H9 (cell line): ENCODE measurements around the gene AP1B1. TPM values are rescaled to one million over a fixed set of nuclear protein-coding genes. Genes with fewer than 3 reads are reported as not detected.

Experiments used
- DNase-seq: peaks from one replicate; pipeline ENCODE4 v3.0.0-alpha.2; 2017
- H2AFZ ChIP-seq: one replicate; pipeline ENCODE4 v1.6.1; 2013; ENCODE audit warnings: mild to moderate bottlenecking, low read length, control low read depth, moderate library complexity
- H2AK5ac ChIP-seq: 2 replicates; pipeline ENCODE4 v1.6.1; 2013; ENCODE audit warnings: low read length, control low read depth, mixed read lengths; ENCODE audit not compliant: insufficient read length
- H2BK120ac ChIP-seq: one replicate; pipeline ENCODE4 v1.6.1; 2013; ENCODE audit warnings: low read depth, mild to moderate bottlenecking, low read length, control low read depth, inconsistent platforms; ENCODE audit not compliant: poor library complexity, severe bottlenecking
- H2BK12ac ChIP-seq: 2 replicates; pipeline ENCODE4 v1.6.1; 2013; ENCODE audit warnings: low read length, control low read depth, mixed read lengths, low read depth; ENCODE audit not compliant: insufficient read length
- H2BK15ac ChIP-seq: 2 replicates; pipeline ENCODE4 v1.6.1; 2013; ENCODE audit warnings: low read depth, low read length, control low read depth
- H2BK20ac ChIP-seq: one replicate; pipeline ENCODE4 v1.6.1; 2013; ENCODE audit warnings: low read depth, mild to moderate bottlenecking, low read length, control low read depth, inconsistent platforms; ENCODE audit not compliant: poor library complexity, severe bottlenecking
- H2BK5ac ChIP-seq: 2 replicates; pipeline ENCODE4 v1.6.1; 2013; ENCODE audit warnings: low read length, control low read depth, mixed read lengths; ENCODE audit not compliant: insufficient read length
- H3K14ac ChIP-seq: 2 replicates; pipeline ENCODE4 v1.6.1; 2013; ENCODE audit warnings: low read length, control low read depth; ENCODE audit not compliant: insufficient read depth
- H3K18ac ChIP-seq: 2 replicates; pipeline ENCODE4 v1.6.1; 2013; ENCODE audit warnings: low read depth, mild to moderate bottlenecking, mixed read lengths, low read length, control low read depth; ENCODE audit not compliant: insufficient read length
- H3K23ac ChIP-seq: 2 replicates; pipeline ENCODE4 v1.6.1; 2013; ENCODE audit warnings: low read length, control low read depth, mixed read lengths, low read depth; ENCODE audit not compliant: insufficient read length
- H3K23me2 ChIP-seq: 2 replicates; pipeline ENCODE4 v1.6.1; 2013; ENCODE audit warnings: low read depth, mild to moderate bottlenecking, mixed read lengths, low read length, control low read depth; ENCODE audit not compliant: insufficient read length, poor library complexity, severe bottlenecking
- H3K27ac ChIP-seq: 2 replicates; pipeline ENCODE4 v1.5.1; 2013; ENCODE audit warnings: low read length, control low read depth, mixed read lengths, low read depth; ENCODE audit not compliant: insufficient read length
- H3K27me3 ChIP-seq: 2 replicates; pipeline ENCODE4 v1.6.1; 2013; ENCODE audit warnings: low read length, control low read depth, inconsistent platforms; ENCODE audit not compliant: insufficient read depth
- H3K4ac ChIP-seq: 2 replicates; pipeline ENCODE4 v1.6.1; 2013; ENCODE audit warnings: low read depth, mild to moderate bottlenecking, control low read depth, inconsistent platforms, low read length, moderate library complexity
- H3K4me1 ChIP-seq: 2 replicates; pipeline ENCODE4 v1.6.1; 2013; ENCODE audit warnings: low read length, control low read depth, inconsistent platforms; ENCODE audit not compliant: insufficient read depth
- H3K4me2 ChIP-seq: 2 replicates; pipeline ENCODE4 v1.6.1; 2013; ENCODE audit warnings: low read length, control low read depth, mixed read lengths; ENCODE audit not compliant: insufficient read length, insufficient read depth
- H3K56ac ChIP-seq: 2 replicates; pipeline ENCODE4 v1.6.1; 2013; ENCODE audit warnings: low read depth, mild to moderate bottlenecking, mixed read lengths, low read length, control low read depth; ENCODE audit not compliant: insufficient read length
- H3K79me1 ChIP-seq: 2 replicates; pipeline ENCODE4 v1.6.1; 2013; ENCODE audit warnings: low read depth, mild to moderate bottlenecking, moderate library complexity, low read length, control low read depth, inconsistent platforms; ENCODE audit not compliant: insufficient read depth, poor library complexity, severe bottlenecking
- H3K79me2 ChIP-seq: 2 replicates; pipeline ENCODE4 v1.6.1; 2013; ENCODE audit warnings: low read length, control low read depth, inconsistent platforms; ENCODE audit not compliant: insufficient read depth
- H3K9ac ChIP-seq: 2 replicates; pipeline ENCODE4 v1.6.1; 2013; ENCODE audit warnings: low read length, control low read depth, mixed read lengths; ENCODE audit not compliant: insufficient read length; ENCODE audit errors: extremely low read depth
- H3K9me3 ChIP-seq: one replicate; pipeline ENCODE4 v1.6.1; 2013; ENCODE audit warnings: low read depth, low read length, inconsistent platforms; ENCODE audit not compliant: control insufficient read depth
- H3T11ph ChIP-seq: one replicate; pipeline ENCODE4 v1.6.1; 2013; ENCODE audit warnings: mild to moderate bottlenecking, low read length, control low read depth, inconsistent platforms
- H4K20me1 ChIP-seq: one replicate; pipeline ENCODE4 v1.6.1; 2013; ENCODE audit not compliant: control insufficient read depth, insufficient read length, insufficient read depth
- H4K5ac ChIP-seq: 2 replicates; pipeline ENCODE4 v1.6.1; 2013; ENCODE audit warnings: low read depth, mild to moderate bottlenecking, mixed read lengths, low read length, control low read depth; ENCODE audit not compliant: insufficient read length
- H4K8ac ChIP-seq: replicated peaks from 2 replicates; pipeline ENCODE4 v1.6.1; 2013; ENCODE audit warnings: low read length, control low read depth, mixed read lengths, low read depth; ENCODE audit not compliant: insufficient read length
- H4K91ac ChIP-seq: 2 replicates; pipeline ENCODE4 v1.6.1; 2013; ENCODE audit warnings: low read depth, mild to moderate bottlenecking, moderate library complexity, mixed read lengths, low read length, control low read depth; ENCODE audit not compliant: insufficient read length
- H3K27ac Mint-ChIP-seq, 3 experiments: 2 replicates in 2 of 3; 3 replicates in 1 of 3; pipeline ENCODE4 v1.8.0; 2020 to 2021; ENCODE audit warnings: mixed read lengths in 3 of 3, mild to moderate bottlenecking in 1 of 3, moderate library complexity in 1 of 3
- H3K27me3 Mint-ChIP-seq: 2 replicates; pipeline ENCODE4 v1.8.0; 2021; ENCODE audit warnings: low read depth, mild to moderate bottlenecking, moderate library complexity, mixed read lengths
- H3K36me3 Mint-ChIP-seq, 3 experiments: 2 replicates in 2 of 3; 3 replicates in 1 of 3; pipeline ENCODE4 v1.8.0; 2020 to 2021; ENCODE audit warnings: low read depth in 3 of 3, mixed read lengths in 3 of 3; ENCODE audit not compliant: insufficient read depth in 1 of 3
- H3K4me1 Mint-ChIP-seq, 2 experiments: 2 replicates each; pipeline ENCODE4 v1.8.0; 2020; ENCODE audit warnings: mixed read lengths in 2 of 2
- H3K4me3 Mint-ChIP-seq, 2 experiments: 2 replicates in 1 of 2; 3 replicates in 1 of 2; pipeline ENCODE4 v1.8.0; 2020 to 2021; ENCODE audit warnings: mild to moderate bottlenecking in 2 of 2, mixed read lengths in 2 of 2, moderate library complexity in 1 of 2
- H3K9me3 Mint-ChIP-seq, 2 experiments: 2 replicates in 1 of 2; 3 replicates in 1 of 2; pipeline ENCODE4 v1.8.0; 2020; ENCODE audit warnings: mild to moderate bottlenecking in 2 of 2, mixed read lengths in 2 of 2, moderate library complexity in 1 of 2
- CTCF ChIP-seq: fragments of 200-600 bp; sonication (generic); conservative IDR thresholded peaks from 3 replicates; pipeline ENCODE4 v1.8.0; 2021; ENCODE audit warnings: antibody characterized with exemption, mild to moderate bottlenecking
- WGBS: extraction: QIAGEN DNeasy Blood & Tissue Kit; methylation state at CpG from one replicate; pipeline ENCODE4 v1.1.7; 2013; ENCODE audit warnings: missing lambda C conversion rate, low lambda C conversion rate, mixed read lengths; ENCODE audit not compliant: insufficient read length; ENCODE audit errors: extremely low coverage; 5-methylcytosine and 5-hydroxymethylcytosine counted together
- total RNA-seq: library from RNA; stranded (reverse); gene quantifications from 2 replicates; pipeline ENCODE4 v1.2.1, GENCODE V29; 2021

The AP1B1 gene
- total RNA-seq, 1 experiment from 2014 or later, result 64.0 TPM

GRCh38 chr22:29374401-29374800 lies 14.0 kb downstream of the AP1B1 start:
- Histone ChIP-seq H3K14ac (no peak overlapping the region), H3K4ac (no peak overlapping the region), H3K9me3 (no peaks in the 10 kb centered on the region), H2BK15ac (no peak overlapping the region), H2AK5ac (no peak overlapping the region), H3K23ac (no peak overlapping the region), H2AFZ (no peak overlapping the region), H3K4me1 (no peaks in the 10 kb centered on the region), H3K9ac (no peak overlapping the region), H3K27ac (no peak overlapping the region), H3K18ac (no peak overlapping the region), H2BK5ac (no peak overlapping the region), H3K56ac (no peak overlapping the region), H3K23me2 (no peaks in the 10 kb centered on the region), H4K91ac (no peak overlapping the region), H3K4me2 (no peak overlapping the region), H3K79me1 (no peaks in the 10 kb centered on the region), H4K20me1 (peaks cover 2% of the 10 kb centered on the region), H3T11ph (no peak overlapping the region), H2BK20ac (no peak overlapping the region), H3K79me2 (no peaks in the 10 kb centered on the region), H2BK120ac (no peak overlapping the region), H4K8ac (no peak overlapping the region), H4K5ac (no peak overlapping the region), H2BK12ac (no peak overlapping the region), H3K27me3 (no peaks in the 10 kb centered on the region)
- Mint-ChIP-seq H3K9me3 (no peaks in the 10 kb centered on the region), H3K4me1 (peaks cover 16 to 21% of the 10 kb centered on the region in 2 experiments), H3K27ac (no peak overlapping the region), H3K36me3 (peaks cover 7 to 25% (median 8%) of the 10 kb centered on the region in 3 experiments; a peak in 5 of 7 replicates), H3K27me3 (no peaks in the 10 kb centered on the region), H3K4me3 (no peak overlapping the region)
- no peak for TF ChIP-seq CTCF
- no CpG with 5 or more reads among the region's 6 CpGs for whole genome bisulfite sequencing
- no peak for DNase-seq
